IPS-15b (cell line): ENCODE results near the gene CNOT8.
"Not testable (repeated sequence)": the region's sequence is repeated elsewhere in the genome, so short reads cannot be mapped to it uniquely, and the experiment has no call there.

ENCODE experiments used
- H3K27me3 ChIP-seq: one replicate; pipeline ENCODE4 v1.6.1; 2013; ENCODE audit warnings: low read length; ENCODE audit not compliant: control insufficient read depth, insufficient read depth
- H3K36me3 ChIP-seq: one replicate; pipeline ENCODE4 v1.6.1; 2013; ENCODE audit warnings: low read length; ENCODE audit not compliant: control insufficient read depth, insufficient read depth
- H3K4me1 ChIP-seq: one replicate; pipeline ENCODE4 v1.6.1; 2013; ENCODE audit warnings: mild to moderate bottlenecking, low read length; ENCODE audit not compliant: control insufficient read depth, insufficient read depth
- H3K4me3 ChIP-seq: one replicate; pipeline ENCODE4 v1.5.1; 2013; ENCODE audit warnings: low read depth, low read length
- H3K9ac ChIP-seq: one replicate; pipeline ENCODE4 v1.6.1; 2013; ENCODE audit warnings: low read depth, mild to moderate bottlenecking, low read length
- H3K9me3 ChIP-seq: one replicate; pipeline ENCODE4 v1.6.1; 2013; ENCODE audit warnings: mild to moderate bottlenecking, low read length; ENCODE audit not compliant: control insufficient read depth, insufficient read depth

Gene CNOT8

DNA sequence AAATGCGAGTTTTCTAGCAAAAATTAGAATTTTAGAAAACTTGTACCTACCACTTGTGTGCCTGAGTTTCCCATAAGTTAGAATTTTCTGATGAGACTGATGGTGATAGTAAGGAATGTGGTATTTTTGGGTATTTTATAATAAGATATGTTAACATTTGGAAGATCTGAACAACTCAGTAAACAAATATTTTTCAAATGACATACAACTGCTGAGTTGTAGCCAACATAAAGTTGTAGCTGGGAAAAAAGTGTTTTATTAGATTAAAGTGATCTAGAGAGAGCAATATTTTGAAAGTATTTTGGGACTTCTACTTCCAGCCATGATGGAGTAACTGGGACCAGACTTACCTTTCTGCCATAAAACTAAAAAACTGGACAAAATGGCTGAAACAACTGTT lies 41.6 kb downstream of the CNOT8 start:
- peaks cover 54% of the 10 kb centered on the region for H3K36me3 ChIP-seq
- no peaks in the 10 kb centered on the region for H3K4me1 ChIP-seq

DNA sequence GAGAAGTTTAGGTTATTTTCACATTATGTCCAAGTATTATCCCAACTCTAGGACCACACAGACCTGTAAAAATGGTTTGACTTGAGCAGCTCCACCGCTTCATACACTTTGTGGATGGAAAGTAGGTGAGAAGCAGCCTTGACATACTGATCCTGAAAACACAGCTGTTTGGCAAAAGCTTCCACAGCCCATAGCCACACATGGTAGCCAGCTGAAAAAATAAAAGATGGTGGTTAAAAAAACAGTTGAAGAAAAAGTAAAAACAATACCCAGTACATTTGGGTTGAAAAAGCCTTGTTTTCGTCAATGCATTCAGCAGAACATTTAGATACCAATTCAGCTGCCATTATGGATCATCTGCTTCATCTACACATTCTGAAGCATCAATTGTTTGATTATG lies 42.8 kb downstream of the CNOT8 start:
- Histone ChIP-seq H3K9ac (no peak overlapping the region), H3K36me3 (peaks cover 50% of the 10 kb centered on the region), H3K4me3 (no peak overlapping the region), H3K27me3 (no peaks in the 10 kb centered on the region), H3K9me3 (no peaks in the 10 kb centered on the region), H3K4me1 (no peaks in the 10 kb centered on the region)

More for the DNA sequence above, 41.6 kb downstream of the CNOT8 start:
- no peak overlapping the region for H3K9ac ChIP-seq
- no peaks in the 10 kb centered on the region for H3K27me3 ChIP-seq
- no peak overlapping the region for H3K4me3 ChIP-seq
- H3K9me3 ChIP-seq: no peaks in the 10 kb centered on the region

DNA sequence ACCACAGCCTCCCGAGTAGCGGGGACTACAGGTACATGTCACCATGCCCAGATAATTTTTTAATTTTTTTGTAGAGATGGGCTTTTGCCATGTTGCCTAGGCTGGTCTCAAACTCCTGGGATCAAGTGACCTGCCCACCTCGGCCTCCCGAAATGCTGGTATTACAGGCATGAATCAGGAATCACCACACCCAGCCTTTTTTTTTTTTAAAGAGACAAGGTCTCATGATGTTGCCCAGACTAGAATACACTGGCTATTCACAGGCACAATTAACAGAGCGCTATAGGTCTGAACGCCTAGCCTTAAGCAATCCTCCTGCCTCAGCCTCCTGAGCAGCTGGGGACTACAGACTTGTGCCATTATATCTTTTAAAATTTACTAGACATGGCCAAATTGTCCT lies 43.5 kb downstream of the CNOT8 start:
- no peaks in the 10 kb centered on the region for H3K9me3 ChIP-seq
- no peaks in the 10 kb centered on the region for H3K27me3 ChIP-seq
- H3K4me1 ChIP-seq: no peaks in the 10 kb centered on the region
- H3K9ac ChIP-seq: no peak overlapping the region
- H3K36me3 ChIP-seq: peaks cover 49% of the 10 kb centered on the region
- no peak overlapping the region for H3K4me3 ChIP-seq

DNA sequence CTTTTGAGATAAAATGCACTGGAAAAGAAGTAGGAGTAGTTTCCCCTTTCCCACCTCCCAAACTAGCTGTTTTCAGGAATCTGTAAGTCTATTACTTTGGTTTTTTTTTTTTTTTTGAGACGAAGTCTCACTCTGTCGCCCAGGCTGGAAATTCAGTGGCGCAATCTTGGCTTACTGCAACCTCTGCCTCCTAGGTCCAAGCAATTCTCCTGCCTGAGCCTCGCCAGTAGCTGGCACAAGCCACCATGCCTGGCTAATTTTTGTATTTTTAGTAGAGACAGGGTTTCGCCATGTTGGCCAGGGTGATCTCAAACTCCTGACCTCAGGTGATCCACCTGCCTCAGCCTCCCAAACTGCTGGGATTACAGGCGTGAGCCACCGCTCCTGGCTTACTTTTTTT lies 47.2 kb downstream of the CNOT8 start:
- H3K27me3 ChIP-seq, H3K9me3 ChIP-seq, H3K9ac ChIP-seq, H3K4me3 ChIP-seq, H3K4me1 ChIP-seq: not testable (repeated sequence)
- peaks cover 32% of the 10 kb centered on the region for H3K36me3 ChIP-seq

DNA sequence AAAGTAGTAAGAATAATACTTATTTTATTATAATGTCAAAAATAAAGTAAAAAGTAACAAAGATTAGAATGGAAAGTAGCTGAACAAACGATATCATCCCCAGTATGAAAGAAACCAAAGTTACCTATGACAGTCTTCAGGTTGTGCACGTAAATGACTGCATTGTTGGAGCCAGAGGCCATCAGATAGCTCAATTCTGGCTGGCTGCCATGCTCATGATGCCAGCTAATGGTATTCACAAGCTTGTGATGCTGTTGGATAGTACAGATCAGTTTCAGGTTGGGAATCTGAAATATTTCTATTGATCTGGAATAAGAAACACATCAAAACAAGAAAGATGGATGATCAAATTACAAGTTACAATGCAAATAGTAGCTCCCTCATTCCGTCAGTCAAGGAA lies 58.4 kb downstream of the CNOT8 start:
- no peaks in the 10 kb centered on the region for H3K27me3 ChIP-seq
- H3K4me1 ChIP-seq: no peaks in the 10 kb centered on the region
- H3K36me3 ChIP-seq: peaks cover 23% of the 10 kb centered on the region
- no peaks in the 10 kb centered on the region for H3K9me3 ChIP-seq
- no peak overlapping the region for H3K4me3 ChIP-seq
- no peak overlapping the region for H3K9ac ChIP-seq

DNA sequence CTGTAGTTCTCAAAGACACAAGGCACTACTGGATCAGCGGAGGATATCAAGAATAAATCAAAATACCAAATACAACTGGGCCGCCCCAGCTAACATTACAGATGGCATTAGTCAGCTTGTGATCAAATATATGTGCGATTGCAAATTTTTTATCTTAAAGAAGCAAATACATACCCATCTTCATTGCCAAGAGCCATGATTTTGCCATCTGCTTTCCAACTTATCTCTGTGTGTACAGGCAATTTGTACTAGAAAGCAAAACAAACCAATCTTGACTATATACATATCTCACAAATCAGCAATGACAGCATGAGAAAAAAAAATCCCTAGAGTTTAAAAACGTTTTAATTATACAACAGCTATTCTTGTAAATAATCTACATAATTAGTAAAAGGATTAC lies 59.3 kb downstream of the CNOT8 start:
- Histone ChIP-seq H3K27me3 (no peaks in the 10 kb centered on the region), H3K9me3 (no peaks in the 10 kb centered on the region), H3K4me3 (no peak overlapping the region), H3K36me3 (peaks cover 16% of the 10 kb centered on the region), H3K4me1 (no peaks in the 10 kb centered on the region), H3K9ac (no peak overlapping the region)

DNA sequence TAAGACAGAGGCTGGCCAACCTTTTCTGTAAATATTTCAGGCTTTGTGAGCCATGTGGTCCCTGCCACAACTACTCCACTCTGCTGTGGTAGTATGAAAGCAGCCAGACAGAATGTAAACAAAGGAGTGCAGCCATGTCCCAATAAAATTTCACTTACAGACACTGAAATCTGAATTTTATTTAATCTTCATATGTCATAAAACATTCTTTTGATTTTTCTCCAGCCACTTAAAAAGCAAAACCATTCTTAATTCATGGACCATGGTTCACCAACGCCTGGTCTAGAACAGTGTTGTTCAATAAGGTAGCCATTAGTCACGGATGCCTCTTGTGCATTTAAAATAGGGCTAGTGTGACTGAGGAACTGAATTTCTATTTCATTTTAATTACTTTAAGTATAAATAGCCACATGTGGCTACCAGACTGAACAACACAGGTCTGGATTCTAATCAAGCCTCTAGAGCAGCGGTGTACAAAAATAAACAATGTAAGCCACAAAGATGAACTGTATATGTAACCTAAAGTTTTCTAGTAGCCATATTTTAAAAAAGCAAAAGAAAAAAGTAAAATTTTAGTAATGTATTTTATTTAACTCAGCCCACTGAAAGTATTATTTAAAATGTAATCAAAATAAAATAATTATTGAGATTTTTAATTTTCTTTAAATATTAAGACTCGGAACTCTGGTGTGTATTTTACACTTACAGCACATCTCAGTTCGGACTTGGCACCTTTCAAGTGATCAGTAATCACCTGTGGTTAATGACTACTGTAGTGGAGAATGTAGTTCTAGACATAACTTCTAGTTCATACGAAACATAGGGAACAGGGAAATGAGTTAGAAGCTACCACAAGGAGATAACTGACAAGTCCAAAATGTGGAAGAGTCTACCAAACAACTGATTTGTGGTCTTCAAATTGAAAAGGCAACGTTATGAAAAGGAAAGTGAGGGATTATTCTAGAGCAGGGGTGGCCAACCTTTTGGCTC lies 65.3 kb downstream of the CNOT8 start:
- H3K4me1 ChIP-seq: no peaks in the 10 kb centered on the region
- H3K27me3 ChIP-seq: no peaks in the 10 kb centered on the region
- H3K9ac ChIP-seq: no peak overlapping the region
- H3K4me3 ChIP-seq: no peak overlapping the region
- H3K36me3 ChIP-seq: peaks cover 29% of the 10 kb centered on the region
- no peaks in the 10 kb centered on the region for H3K9me3 ChIP-seq
